DOHH2 (cell line): ENCODE data around the gene TMEM259.

Experiments
- H3F3A ChIP-seq: fragments of 200-600 bp; sonication (generic), shearing (Covaris generic); 2 replicates; pipeline ENCODE4 v1.6.0; 2016; ENCODE audit warnings: antibody characterized with exemption, mild to moderate bottlenecking; ENCODE audit not compliant: control insufficient read depth, insufficient read depth
- H3K27ac ChIP-seq: fragments of 200-600 bp; sonication (generic); 2 replicates; pipeline ENCODE4 v1.5.1; 2014; ENCODE audit warnings: low read depth, mild to moderate bottlenecking, low read length, moderate library complexity
- H3K27me3 ChIP-seq: fragments of 200-600 bp; sonication (generic); 2 replicates; pipeline ENCODE4 v1.6.1; 2014; ENCODE audit warnings: mild to moderate bottlenecking, low read length, mixed read lengths; ENCODE audit not compliant: control insufficient read depth
- H3K36me3 ChIP-seq: fragments of 200-600 bp; sonication (generic); 2 replicates; pipeline ENCODE4 v1.6.1; 2014; ENCODE audit warnings: mild to moderate bottlenecking, low read length, moderate library complexity, mixed read lengths; ENCODE audit not compliant: control insufficient read depth
- H3K4me1 ChIP-seq: fragments of 200-600 bp; sonication (generic); 2 replicates; pipeline ENCODE4 v1.6.1; 2014; ENCODE audit warnings: mild to moderate bottlenecking, low read length, mixed read lengths; ENCODE audit not compliant: control insufficient read depth
- H3K4me2 ChIP-seq: fragments of 200-600 bp; sonication (generic); 2 replicates; pipeline ENCODE4 v1.6.0; 2014; ENCODE audit warnings: mild to moderate bottlenecking, low read length, moderate library complexity
- H3K4me3 ChIP-seq: fragments of 200-600 bp; sonication (generic); 2 replicates; pipeline ENCODE4 v1.5.1; 2014; ENCODE audit warnings: mild to moderate bottlenecking, low read length, mixed read lengths
- H3K79me2 ChIP-seq: fragments of 200-600 bp; sonication (generic); 2 replicates; pipeline ENCODE4 v1.6.1; 2014; ENCODE audit warnings: mild to moderate bottlenecking, low read length, mixed read lengths; ENCODE audit not compliant: control insufficient read depth
- H3K9me2 ChIP-seq: fragments of 200-600 bp; sonication (generic); replicated peaks from 2 replicates; pipeline ENCODE4 v1.6.1; 2014; ENCODE audit warnings: mild to moderate bottlenecking, low read length, mixed read lengths; ENCODE audit not compliant: control insufficient read depth
- H3K9me3 ChIP-seq: fragments of 200-600 bp; sonication (generic); 2 replicates; pipeline ENCODE4 v1.6.1; 2014; ENCODE audit warnings: antibody characterized with exemption, low read length, mixed read lengths; ENCODE audit not compliant: control insufficient read depth, insufficient read depth
- H4K20me1 ChIP-seq: fragments of 200-600 bp; sonication (generic); 2 replicates; pipeline ENCODE4 v1.6.0; 2014; ENCODE audit warnings: low read depth, mild to moderate bottlenecking, antibody characterized with exemption, low read length, moderate library complexity; ENCODE audit not compliant: control insufficient read depth, insufficient read depth
- CTCF ChIP-seq: fragments of 200-600 bp; sonication (generic); IDR thresholded peaks from one replicate; pipeline ENCODE4 v1.5.1; 2014; ENCODE audit warnings: antibody characterized with exemption, mild to moderate bottlenecking, low read depth, low read length; ENCODE audit not compliant: poor library complexity, severe bottlenecking
- EZH2phosphoT487 ChIP-seq: fragments of 200-600 bp; sonication (generic); IDR thresholded peaks from 2 replicates; pipeline ENCODE4 v1.6.1; 2017; ENCODE audit warnings: borderline replicate concordance, mild to moderate bottlenecking, antibody characterized with exemption, low read length, moderate library complexity, mixed read lengths

TMEM259 gene

GRCh38 chr19:994516-994915, 26.4 kb downstream of the TMEM259 start:
- no peaks in the 10 kb centered on the region for H3K79me2 ChIP-seq
- peaks cover 5% of the 10 kb centered on the region for H3K4me1 ChIP-seq
- TF ChIP-seq EZH2phosphoT487: no peak
- no peak for TF ChIP-seq CTCF
- H3K27me3 ChIP-seq: peaks cover 34% of the 10 kb centered on the region
- no peak overlapping the region for H3K4me2 ChIP-seq
- peaks cover 3% of the 10 kb centered on the region; the same call in 1 of the 2 replicates for H3F3A ChIP-seq
- H4K20me1 ChIP-seq: no peaks in the 10 kb centered on the region
- H3K9me3 ChIP-seq: peaks cover 4% of the 10 kb centered on the region; the same call in 1 of the 2 replicates
- no peak overlapping the region for H3K27ac ChIP-seq
- H3K9me2 ChIP-seq: no peaks in the 10 kb centered on the region
- peaks cover 33% of the 10 kb centered on the region for H3K36me3 ChIP-seq
- H3K4me3 ChIP-seq: no peak overlapping the region

- Histone ChIP-seq H3K4me2 (no peak overlapping the region), H3K27ac (no peak overlapping the region), H3K27me3 (peaks cover 28% of the 10 kb centered on the region), H3K4me3 (no peak overlapping the region), H3K79me2 (no peaks in the 10 kb centered on the region), H3K36me3 (peaks cover 37% of the 10 kb centered on the region), H3K9me3 (peaks cover 4% of the 10 kb centered on the region; the same call in 1 of the 2 replicates), H3K4me1 (peaks cover 5% of the 10 kb centered on the region), H3F3A (peaks cover 3% of the 10 kb centered on the region; the same call in 1 of the 2 replicates), H4K20me1 (no peaks in the 10 kb centered on the region), H3K9me2 (no peaks in the 10 kb centered on the region)
- no peak for TF ChIP-seq EZH2phosphoT487
- TF ChIP-seq CTCF: no peak
Observed at GRCh38 chr19:993831-994393, 27.0 kb downstream of the TMEM259 start.

DNA sequence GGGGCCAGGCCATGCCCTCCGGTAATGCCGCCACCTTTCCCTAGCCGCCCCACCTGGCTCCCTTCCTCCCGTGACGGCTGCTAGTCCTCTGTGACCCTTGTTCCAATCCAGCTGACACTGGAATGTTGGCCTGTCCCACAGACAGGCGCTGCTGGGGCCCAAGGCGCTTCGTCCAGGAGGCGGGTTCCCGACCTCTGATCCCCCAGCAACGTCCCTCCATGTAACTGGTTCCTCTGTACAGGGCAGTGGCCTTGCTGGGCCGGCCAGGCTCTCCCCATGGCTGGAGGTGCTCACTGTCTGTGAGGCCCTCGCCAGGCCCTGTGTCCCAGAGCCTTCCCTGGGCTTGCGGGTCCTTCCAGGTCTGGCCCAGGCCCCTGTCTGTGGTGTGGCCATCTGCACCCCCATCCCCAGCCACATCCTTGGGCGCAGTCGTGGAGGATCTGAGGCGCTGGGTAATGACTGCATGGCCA, 27.5 kb downstream of the TMEM259 start:
- H3K79me2 ChIP-seq: no peaks in the 10 kb centered on the region
- TF ChIP-seq EZH2phosphoT487: no peak
- TF ChIP-seq CTCF: no peak
- H3K4me3 ChIP-seq: no peak overlapping the region
- H3K27ac ChIP-seq: no peak overlapping the region
- H3K9me2 ChIP-seq: no peaks in the 10 kb centered on the region
- peaks cover 4% of the 10 kb centered on the region; the same call in 1 of the 2 replicates for H3K9me3 ChIP-seq
- H3K36me3 ChIP-seq: peaks cover 42% of the 10 kb centered on the region
- peaks cover 3% of the 10 kb centered on the region; the same call in 1 of the 2 replicates for H3F3A ChIP-seq
- H3K27me3 ChIP-seq: peaks cover 23% of the 10 kb centered on the region
- H3K4me1 ChIP-seq: peaks cover 5% of the 10 kb centered on the region
- no peaks in the 10 kb centered on the region for H4K20me1 ChIP-seq
- no peak overlapping the region for H3K4me2 ChIP-seq
